Measurements from ENCODE around the gene HARS1.
A peak's percentile ranks its signal among the peaks of the same experiment; 100 is the strongest.
"Not testable (repeated sequence)": the region's sequence is repeated elsewhere in the genome, so short reads cannot be mapped to it uniquely, and the experiment has no call there.

The HARS1 gene

GRCh38 chr5:140647042-140647419 is 44.1 kb downstream of the HARS1 start:
- Histone ChIP-seq H3K27me3 (replicated peaks) (no peaks in the 10 kb centered on the region), H3K4me3 (ENCODE audit: low read depth, low read length) (peak overlapping the region; percentile 95), H3K36me3 (replicated peaks) (peaks cover 38% of the 10 kb centered on the region), H3K27ac (peak overlapping the region; percentile 43)
- DNase-seq, result no peak
- peak; percentile 5 for TF ChIP-seq CTCF (IDR thresholded peaks at IDR 0.05; ENCODE audit: low read depth, low read length, missing control alignments)
- in situ Hi-C loops (cut with HindIII; ENCODE audit: low pct_ligation_motif_present, low sequenced_read_pairs), result no loop called here

DNA sequence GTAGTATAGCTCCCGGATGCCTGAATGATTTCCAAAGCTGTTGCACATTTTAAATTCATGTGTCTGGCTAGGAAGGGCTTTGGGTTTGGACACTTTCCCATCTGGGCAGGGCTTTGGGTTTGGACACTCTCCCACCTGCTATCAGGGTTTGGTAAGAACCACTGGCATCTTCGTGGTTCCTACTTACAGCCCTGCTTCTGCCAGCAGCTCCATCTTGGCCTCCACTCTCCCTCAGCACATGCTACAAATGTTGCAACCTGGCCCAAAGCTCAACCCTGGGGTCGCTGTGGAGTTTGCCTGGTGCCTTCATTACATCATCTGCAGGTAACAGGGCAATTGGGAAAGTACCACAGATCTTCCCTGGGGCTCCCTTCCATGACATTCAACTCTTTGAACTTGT is 48.5 kb downstream of the HARS1 start:
- DNase-seq, result no peak
- peaks cover 13% of the 10 kb centered on the region for H3K36me3 ChIP-seq (replicated peaks)
- in situ Hi-C loops (cut with HindIII; ENCODE audit: low pct_ligation_motif_present, low sequenced_read_pairs), result no loop called here
- no peak overlapping the region for H3K27ac ChIP-seq
- no peak overlapping the region for H3K4me3 ChIP-seq (ENCODE audit: low read depth, low read length)
- no peaks in the 10 kb centered on the region for H3K27me3 ChIP-seq (replicated peaks)
- no peak for TF ChIP-seq CTCF (IDR thresholded peaks at IDR 0.05; ENCODE audit: low read depth, low read length, missing control alignments)

- no peak overlapping the region for H3K27ac ChIP-seq
- H3K27me3 ChIP-seq (replicated peaks), result no peaks in the 10 kb centered on the region
- DNase-seq, result no peak
- in situ Hi-C loops (cut with HindIII; ENCODE audit: low pct_ligation_motif_present, low sequenced_read_pairs), result no loop called here
- peaks cover 13% of the 10 kb centered on the region for H3K36me3 ChIP-seq (replicated peaks)
- no peak for TF ChIP-seq CTCF (IDR thresholded peaks at IDR 0.05; ENCODE audit: low read depth, low read length, missing control alignments)
- H3K4me3 ChIP-seq (ENCODE audit: low read depth, low read length), result no peak overlapping the region
Observed at GRCh38 chr5:140641716-140642115, 49.5 kb downstream of the HARS1 start.

DNA sequence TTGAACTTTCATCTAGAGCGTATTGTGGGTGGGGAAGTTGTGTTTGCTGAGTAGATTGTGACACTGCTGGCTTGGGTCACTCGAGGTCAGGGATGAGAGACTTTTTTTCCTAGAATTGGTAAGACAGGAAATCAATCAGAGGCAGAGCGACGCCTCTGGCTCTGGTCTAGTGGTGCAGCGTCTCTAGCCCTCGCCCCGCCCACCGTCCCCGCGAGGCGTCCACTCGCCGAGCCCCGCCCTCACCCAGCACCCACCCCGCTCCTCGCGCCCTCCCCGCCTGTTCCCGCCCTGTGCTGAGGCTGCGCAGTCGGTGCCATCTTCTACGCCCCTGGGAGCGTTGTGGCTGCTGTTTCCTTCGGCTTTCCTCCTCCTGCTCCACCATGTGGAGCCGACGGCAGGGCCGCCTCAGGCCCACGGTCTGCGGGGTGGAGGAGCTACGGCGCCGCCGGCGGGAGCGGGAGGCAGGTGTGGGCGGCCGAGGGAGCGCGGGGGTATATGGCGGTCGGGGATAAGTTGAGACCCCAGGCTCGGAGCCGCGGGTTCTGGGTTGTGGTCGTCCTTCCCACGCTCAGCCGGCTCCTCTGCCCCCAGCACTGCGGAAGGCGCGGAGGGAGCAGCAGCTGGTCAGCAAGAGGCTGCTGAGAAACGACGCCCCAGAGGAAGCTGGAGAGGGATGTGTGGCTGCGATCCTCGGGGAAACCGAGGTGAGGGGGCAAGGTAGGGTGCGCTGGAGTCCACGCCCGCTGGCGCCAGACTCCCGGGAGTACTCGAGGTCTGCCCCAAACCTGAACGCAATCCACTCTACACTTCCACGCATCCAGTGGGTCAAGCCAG is 51.8 kb downstream of the HARS1 start, which contains the start of gene TMCO6:
Gene TMCO6 (plus strand): TSS at position 304 of the 834 bp plus-strand sequence. CDS start 77 bp downstream, at position 381.
- DNase-seq, result peak; percentile 93
- in situ Hi-C loops (cut with HindIII; ENCODE audit: low pct_ligation_motif_present, low sequenced_read_pairs), result no loop called here
- Histone ChIP-seq H3K27me3 (replicated peaks) (no peaks in the 10 kb centered on the region), H3K4me3 (ENCODE audit: low read depth, low read length) (peak within 1 kb of the TSS; percentile 75), H3K27ac (peak within 1 kb of the TSS; percentile 20), H3K36me3 (replicated peaks) (peaks cover 4% of the 10 kb centered on the region)
- TF ChIP-seq CTCF (IDR thresholded peaks at IDR 0.05; ENCODE audit: low read depth, low read length, missing control alignments), result peak; percentile 64

GRCh38 chr5:140638898-140639147 is 52.3 kb downstream of the HARS1 start:
- H3K36me3 ChIP-seq (replicated peaks); in situ Hi-C loops (cut with HindIII; ENCODE audit: low pct_ligation_motif_present, low sequenced_read_pairs); DNase-seq; H3K27me3 ChIP-seq (replicated peaks): not testable (repeated sequence)
- Histone ChIP-seq H3K4me3 (ENCODE audit: low read depth, low read length) (peak overlapping the region; percentile 75), H3K27ac (peak overlapping the region; percentile 13)

DNA sequence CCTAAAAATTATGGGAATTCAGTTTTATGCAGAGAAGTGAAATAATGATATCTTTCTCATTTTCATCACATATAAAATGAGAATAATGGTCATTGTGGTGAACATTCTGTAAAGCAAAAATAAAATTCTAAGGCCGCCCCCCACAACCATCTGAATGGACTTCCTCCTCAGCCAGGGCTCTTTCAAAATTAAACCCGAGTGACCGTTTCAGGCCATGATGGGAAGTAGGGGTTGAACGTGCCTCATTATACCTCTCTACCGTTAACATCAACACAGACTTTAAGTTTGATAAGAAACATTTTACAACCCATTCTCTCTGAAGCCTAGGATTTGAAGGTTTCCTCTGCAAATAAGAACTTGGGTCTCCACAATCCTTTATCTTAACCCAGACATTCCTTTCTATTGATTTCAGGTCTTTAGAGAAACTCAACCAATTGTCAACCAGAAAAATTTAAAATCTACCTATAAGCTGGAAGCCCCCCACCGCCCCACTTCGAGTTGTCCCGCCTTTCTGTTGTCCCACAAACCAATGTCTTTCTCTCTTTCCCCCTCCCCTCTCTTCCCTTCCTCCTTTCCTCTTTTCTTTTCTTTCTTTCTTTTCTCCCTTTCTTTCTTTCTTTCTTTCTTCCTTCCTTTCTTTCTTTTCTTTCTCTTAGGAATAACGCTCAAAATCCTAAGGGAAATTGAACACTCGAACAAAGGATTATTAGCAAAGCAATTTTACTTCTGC is 53.6 kb downstream of the HARS1 start:
- no peak for DNase-seq
- no peak for TF ChIP-seq CTCF (IDR thresholded peaks at IDR 0.05; ENCODE audit: low read depth, low read length, missing control alignments)
- in situ Hi-C loops (cut with HindIII; ENCODE audit: low pct_ligation_motif_present, low sequenced_read_pairs), result no loop called here
- no peak overlapping the region for H3K27ac ChIP-seq
- H3K36me3 ChIP-seq (replicated peaks), result no peaks in the 10 kb centered on the region
- no peaks in the 10 kb centered on the region for H3K27me3 ChIP-seq (replicated peaks)
- H3K4me3 ChIP-seq (ENCODE audit: low read depth, low read length), result no peak overlapping the region

Data from brain microvascular endothelial cell (primary cell).